Neural crest cell (in vitro differentiated cells): ENCODE data around the gene PTPRU. TPM values are rescaled to one million over a fixed set of nuclear protein-coding genes. Genes with fewer than 3 reads are reported as not detected.

Experiments used
- DNase-seq: peaks from one replicate; pipeline ENCODE4 v3.0.0; 2021; ENCODE audit warnings: low read depth, mixed read lengths, low spot score
- H3K27ac Mint-ChIP-seq: one replicate; pipeline ENCODE4 v1.8.0; 2021; ENCODE audit warnings: mild to moderate bottlenecking, mixed read lengths; ENCODE audit not compliant: unreplicated experiment
- H3K27me3 Mint-ChIP-seq: 2 replicates; pipeline ENCODE4 v1.8.0; 2021; ENCODE audit warnings: low read depth, mild to moderate bottlenecking, mixed read lengths
- H3K36me3 Mint-ChIP-seq: 2 replicates; pipeline ENCODE4 v1.8.0; 2021; ENCODE audit warnings: low read depth, mild to moderate bottlenecking, mixed read lengths
- H3K4me1 Mint-ChIP-seq: 2 replicates; pipeline ENCODE4 v1.8.0; 2021; ENCODE audit warnings: mixed read lengths
- H3K4me3 Mint-ChIP-seq: one replicate; pipeline ENCODE4 v1.8.0; 2021; ENCODE audit warnings: mild to moderate bottlenecking, mixed read lengths
- H3K9me3 Mint-ChIP-seq: 2 replicates; pipeline ENCODE4 v1.8.0; 2021; ENCODE audit warnings: mixed read lengths
- CTCF ChIP-seq: fragments of 200-600 bp; sonication (generic); conservative IDR thresholded peaks from 2 replicates; pipeline ENCODE4 v1.5.0; 2021; ENCODE audit warnings: antibody characterized with exemption, mild to moderate bottlenecking
- total RNA-seq: library from RNA; stranded (reverse); gene quantifications from 2 replicates; pipeline ENCODE4 v1.2.1, GENCODE V29; 2021

PTPRU gene
- total RNA-seq, 1 donor from 2014 or later = 5.1 TPM

- no peak for DNase-seq
- TF ChIP-seq CTCF = no peak
- no peaks in the 10 kb centered on the region for H3K36me3 Mint-ChIP-seq
- no peak overlapping the region for H3K4me3 Mint-ChIP-seq
- H3K4me1 Mint-ChIP-seq = no peaks in the 10 kb centered on the region
- no peak overlapping the region for H3K27ac Mint-ChIP-seq
- H3K9me3 Mint-ChIP-seq = no peaks in the 10 kb centered on the region
- peaks cover 44% of the 10 kb centered on the region for H3K27me3 Mint-ChIP-seq
Observed at GRCh38 chr1:29264773-29265389, 28.6 kb downstream of the PTPRU start.

GRCh38 chr1:29266912-29267311, 30.6 kb downstream of the PTPRU start:
- TF ChIP-seq CTCF = no peak
- DNase-seq = no peak
- Mint-ChIP-seq H3K27ac (no peak overlapping the region), H3K4me1 (peaks cover 10% of the 10 kb centered on the region), H3K27me3 (peaks cover 30% of the 10 kb centered on the region), H3K4me3 (no peak overlapping the region), H3K9me3 (no peaks in the 10 kb centered on the region), H3K36me3 (no peaks in the 10 kb centered on the region)

GRCh38 chr1:29267321-29268070, 31.2 kb downstream of the PTPRU start:
- Mint-ChIP-seq H3K27me3 (peaks cover 28% of the 10 kb centered on the region), H3K4me1 (peaks cover 14% of the 10 kb centered on the region), H3K9me3 (no peaks in the 10 kb centered on the region), H3K4me3 (no peak overlapping the region), H3K27ac (no peak overlapping the region), H3K36me3 (no peaks in the 10 kb centered on the region)
- DNase-seq = no peak
- TF ChIP-seq CTCF = no peak

GRCh38 chr1:29269382-29269781, 33.1 kb downstream of the PTPRU start:
- no peak for DNase-seq
- H3K27me3 Mint-ChIP-seq = peaks cover 23% of the 10 kb centered on the region
- no peaks in the 10 kb centered on the region for H3K9me3 Mint-ChIP-seq
- H3K36me3 Mint-ChIP-seq = no peaks in the 10 kb centered on the region
- H3K4me3 Mint-ChIP-seq = no peak overlapping the region
- no peak for TF ChIP-seq CTCF
- peaks cover 14% of the 10 kb centered on the region for H3K4me1 Mint-ChIP-seq
- H3K27ac Mint-ChIP-seq = no peak overlapping the region

GRCh38 chr1:29270929-29271521, 34.7 kb downstream of the PTPRU start:
- DNase-seq = no peak
- H3K4me1 Mint-ChIP-seq = peaks cover 14% of the 10 kb centered on the region
- no peak overlapping the region for H3K27ac Mint-ChIP-seq
- no peak overlapping the region for H3K4me3 Mint-ChIP-seq
- no peaks in the 10 kb centered on the region for H3K36me3 Mint-ChIP-seq
- peaks cover 23% of the 10 kb centered on the region for H3K27me3 Mint-ChIP-seq
- no peaks in the 10 kb centered on the region for H3K9me3 Mint-ChIP-seq
- TF ChIP-seq CTCF = no peak
